Heart right ventricle (tissue), 16 donors: ENCODE results near the gene MXRA7. TPM values are rescaled to one million over a fixed set of nuclear protein-coding genes. Genes with fewer than 3 reads are reported as not detected.

Experiments
- ATAC-seq, 8 donors: fragments of 200-7000 bp; cut with Tn5 transposase; one replicate each; pipeline ENCODE4 v1.9.1; 2020; ENCODE audit warnings: mild to moderate bottlenecking in 8 of 8, moderate library complexity in 8 of 8, moderate number of reproducible peaks in 1 of 8
- DNase-seq, 2 donors: peaks; one replicate each; pipeline ENCODE4 v3.0.0-alpha.2; 2020
- H3K27ac ChIP-seq, 10 donors: fragments of 200-600 bp; sonication (generic) in 2 of 10; one replicate each; pipeline versions ENCODE4 v1.5.0 to v1.8.0; 2020 to 2022; ENCODE audit warnings: mild to moderate bottlenecking in 3 of 10
- H3K27me3 ChIP-seq, 7 donors: fragments of 200-600 bp; one replicate each; pipeline ENCODE4 v1.8.0; 2021 to 2022; ENCODE audit warnings: mild to moderate bottlenecking in 2 of 7
- H3K36me3 ChIP-seq, 9 donors: fragments of 200-600 bp; sonication (generic) in 1 of 9; one replicate each; pipeline versions ENCODE4 v1.5.0 to v1.8.0; 2020 to 2022; ENCODE audit warnings: mild to moderate bottlenecking in 2 of 9
- H3K4me1 ChIP-seq, 9 donors: fragments of 200-600 bp; sonication (generic) in 1 of 9; one replicate each; pipeline versions ENCODE4 v1.5.0 to v1.8.0; 2020 to 2022; ENCODE audit warnings: mild to moderate bottlenecking in 4 of 9
- H3K4me3 ChIP-seq, 10 donors: fragments of 200-600 bp; sonication (generic) in 2 of 10; one replicate each; pipeline versions ENCODE4 v1.5.0 to v1.8.0; 2020 to 2022; ENCODE audit warnings: mild to moderate bottlenecking in 7 of 10, moderate library complexity in 2 of 10
- H3K9me3 ChIP-seq, 11 donors: fragments of 200-600 bp in 10 of 11; sonication (generic) in 2 of 11; one replicate each; pipeline versions ENCODE4 v1.5.0 to v1.8.0; 2013 to 2022; ENCODE audit warnings: mild to moderate bottlenecking in 2 of 11, control low read depth in 1 of 11, moderate library complexity in 1 of 11
- CTCF ChIP-seq, 9 donors: fragments of 200-600 bp; sonication (generic) in 2 of 9; IDR thresholded peaks; one replicate each; pipeline versions ENCODE4 v1.5.0 to v1.8.0; 2021 to 2022; ENCODE audit warnings: antibody characterized with exemption in 9 of 9, mild to moderate bottlenecking in 5 of 9, moderate library complexity in 1 of 9
- WGBS, 2 donors: extraction: QIAGEN DNeasy Blood & Tissue Kit; methylation state at CpG; one replicate each; pipeline ENCODE4 v1.1.7; 2013; ENCODE audit warnings: inconsistent platforms in 1 of 2; 5-methylcytosine and 5-hydroxymethylcytosine counted together
- intact Hi-C, 10 donors: fragments of 100-400 bp; cut with DNase I; formaldehyde crosslinking; loops; one replicate each; pipeline versions ENCODE4 v1.11.1 to v1.14.2; 2022
- polyA plus RNA-seq, 2 donors: library from polyadenylated mRNA; stranded (reverse); fragments of 200-250 nt; gene quantifications; one replicate each; pipeline ENCODE4 v1.2.3, GENCODE V29; 2013
- total RNA-seq, 10 donors: library from RNA; stranded (reverse); fragmentation: NEBNext Ultra II Directional in 3 of 10; extraction: Animal tissue kit (Norgen Biotek cat#: 25700) in 3 of 10; gene quantifications; one replicate each; pipeline versions ENCODE4 v1.2.1 to v1.2.4, GENCODE V29; 2021 to 2023
- donor health status: Arrhythmogenic right ventricular cardiomyopathy.
- donor health status: ischemic (EF 13 %, LVEDD 7.1; RV severe dilation, severe dysfunction).
- donor health status: healthy with polysubstance abuse.
- donor health status: DM: no; HTN: yes; CAD: no.
- donor health status: DM: no; HTN: no; CAD: no.
- donor health status: ischemic (EF 25% LVEDD 6.9; RV normal size, moderate dysfunction).
- donor health status: ischemic (EF 25% LVEDD 5.7; RV mildly dilated, moderate dysfunction).
- donor health status: healthy.
- donor health status: DM: yes; HTN: yes; CAD: no.
- donor health status: Ischemic cardiomyopathy.
- donor health status: ischemic (EF 35%, LVEDD 5.7; RV mildly dilated, moderate dysfunction).
- donor health status: nonischemic (EF 11% LVEDD 7.7; RV severe dilation, severe dysfunction).
- donor health status: DM: yes; HTN: yes; CAD: no.
- donor health status: PGD.
- donor health status: ischemic (EF 29% LVEDD 5.4; RV normal size, mild dysfunction).
- donor health status: nonischemic (EF 23%, LVEDD 6.1; RV moderate dilation, normal function).

MXRA7 gene
- total and polyA plus RNA-seq, 12 donors, result 121 to 586 (median 413) TPM

GRCh38 chr17:76677406-76677805, 33.4 kb downstream of the MXRA7 start:
- Histone ChIP-seq H3K27me3 (no peaks in the 10 kb centered on the region), H3K4me3 (no peak overlapping the region), H3K4me1 (peaks cover 7 to 33% (median 18%) of the 10 kb centered on the region in 9 donors), H3K27ac (no peak overlapping the region), H3K9me3 (no peaks in the 10 kb centered on the region), H3K36me3 (peaks cover 0 to 66% (median 12%) of the 10 kb centered on the region in 9 donors)
- TF ChIP-seq CTCF (IDR thresholded peaks at IDR 0.05), result no peak
- intact Hi-C loops, result loop anchor here in 2 of 10 donors (5.0 to 10.0 kb wide), 2 partner anchors 35 to 47 kb away; partner anchors contain the start of genes JMJD6 (in 1 of the 2), METTL23 (in 1 of the 2) and MXRA7 (in 1 of the 2)
- ATAC-seq (no peak), DNase-seq (no peak)
- 73 to 78% methylated on average over 16 of the region's 16 CpGs for WGBS, 2 donors

- ATAC-seq (no peak), DNase-seq (no peak)
- peaks cover 0 to 65% (median 12%) of the 10 kb centered on the region in 9 donors for H3K36me3 ChIP-seq
- peaks cover 4 to 29% (median 15%) of the 10 kb centered on the region in 9 donors for H3K4me1 ChIP-seq
- TF ChIP-seq CTCF (IDR thresholded peaks at IDR 0.05), result no peak
- H3K4me3 ChIP-seq, result no peak overlapping the region
- H3K27ac ChIP-seq, result no peak overlapping the region
- no peaks in the 10 kb centered on the region for H3K9me3 ChIP-seq
- H3K27me3 ChIP-seq, result no peaks in the 10 kb centered on the region
- intact Hi-C loops, result loop anchor here in 2 of 10 donors (5.0 to 10.0 kb wide), 2 partner anchors 36 to 48 kb away; partner anchors contain the start of genes JMJD6 (in 1 of the 2), METTL23 (in 1 of the 2) and MXRA7 (in 1 of the 2)
- 93 to 97% methylated on average over 6 of the region's 6 CpGs for WGBS, 2 donors
These were observed 34.1 kb downstream of the MXRA7 start for GRCh38 chr17:76676629-76677028.

GRCh38 chr17:76675648-76676047, 35.1 kb downstream of the MXRA7 start:
- intact Hi-C loops, result loop anchor here in 2 of 10 donors (5.0 to 10.0 kb wide), 2 partner anchors 37 to 49 kb away; partner anchors contain the start of genes JMJD6 (in 1 of the 2), METTL23 (in 1 of the 2) and MXRA7 (in 1 of the 2)
- WGBS, 2 donors, result 95 to 98% methylated on average over 6 of the region's 6 CpGs
- peaks cover 0 to 56% (median 12%) of the 10 kb centered on the region in 9 donors for H3K36me3 ChIP-seq

GRCh38 chr17:76674600-76674999, 36.2 kb downstream of the MXRA7 start:
- peaks cover 0 to 51% (median 12%) of the 10 kb centered on the region in 9 donors for H3K36me3 ChIP-seq
- H3K4me3 ChIP-seq, result no peak overlapping the region
- no peak for TF ChIP-seq CTCF (IDR thresholded peaks at IDR 0.05)
- DNase-seq, result no peak
- no peaks in the 10 kb centered on the region for H3K27me3 ChIP-seq
- 96 to 99% methylated on average over 5 of the region's 5 CpGs for WGBS, 2 donors
- H3K27ac ChIP-seq, result no peak overlapping the region
- ATAC-seq, result no peak
- H3K9me3 ChIP-seq, result no peaks in the 10 kb centered on the region
- intact Hi-C loops, result loop anchor here in 5 of 10 donors (5.0 to 10.0 kb wide), 3 partner anchors 33 to 50 kb away; partner anchors contain the start of genes MXRA7 (in 2 of the 5), JMJD6 (in 1 of the 5) and METTL23 (in 1 of the 5)
- peaks cover 3 to 36% (median 21%) of the 10 kb centered on the region in 9 donors for H3K4me1 ChIP-seq

More at GRCh38 chr17:76675648-76676047, 35.1 kb downstream of the MXRA7 start:
- Histone ChIP-seq H3K4me3 (no peak overlapping the region), H3K4me1 (peaks cover 3 to 30% (median 19%) of the 10 kb centered on the region in 9 donors), H3K27me3 (no peaks in the 10 kb centered on the region), H3K9me3 (no peaks in the 10 kb centered on the region), H3K27ac (peak overlapping the region in 1 of 10 donors; percentile 10)
- no peak for TF ChIP-seq CTCF (IDR thresholded peaks at IDR 0.05)
- DNase-seq (no peak), ATAC-seq (no peak)
